ENCODE measurements around the gene SPN. TPM values are rescaled to one million over a fixed set of nuclear protein-coding genes. Genes with fewer than 3 reads are reported as not detected.
"Not testable (repeated sequence)": the region's sequence is repeated elsewhere in the genome, so short reads cannot be mapped to it uniquely, and the experiment has no call there.

SPN gene
- not detected in 2 replicates for total RNA-seq (2022)
- Bru-seq, nascent RNA: percentile 5 among the genes with signal in this experiment
- percentile 6 among the genes with signal in this experiment for BruChase-seq, experiment 1, labeled RNA remaining after a 2-hour chase
- percentile 10 among the genes with signal in this experiment for BruChase-seq, experiment 2, labeled RNA remaining after a 6-hour chase
- long read RNA-seq: 0 reads

- no peaks in the 10 kb centered on the region for H3K9me3 ChIP-seq
- ChIA-PET POLR2A (no interaction called here), CTCF (interaction anchor here (0.6 kb wide), 1 partner anchor 54 kb away, joined by 6 read pairs; no protein-coding TSS in a partner anchor)
- H3K4me3 Mint-ChIP-seq (ENCODE audit: unreplicated experiment): no peak within 1 kb of the TSS
- H3K4me1 ChIP-seq: peaks cover 5% of the 10 kb centered on the region; the same call in 1 of the 2 replicates
- DNase-seq: no peak
- intact Hi-C loops (cut with micrococcal nuclease; ENCODE audit: unreplicated experiment): no loop called here
- H3K36me3 ChIP-seq (ENCODE audit: control insufficient read depth, insufficient read depth, low read length): no peaks in the 10 kb centered on the region
- no peak within 1 kb of the TSS for H3K4me3 ChIP-seq (ENCODE audit: low read depth, low read length)
- peaks cover 15% of the 10 kb centered on the region for H3K4me1 Mint-ChIP-seq (ENCODE audit: low read depth, unreplicated experiment)
- H3K27me3 Mint-ChIP-seq (ENCODE audit: insufficient read depth, unreplicated experiment): no peaks in the 10 kb centered on the region
- no TSS peak for BruUV-seq (replicated peaks)
- H3K36me3 Mint-ChIP-seq (ENCODE audit: insufficient read depth, unreplicated experiment): no peaks in the 10 kb centered on the region
- H3K27me3 ChIP-seq (replicated peaks; ENCODE audit: control insufficient read depth, insufficient read depth, low read length): no peaks in the 10 kb centered on the region
- H3K27ac Mint-ChIP-seq (ENCODE audit: unreplicated experiment): no peak within 1 kb of the TSS
- no peaks in the 10 kb centered on the region for H3K9me3 Mint-ChIP-seq (ENCODE audit: unreplicated experiment)
- no peak for TF ChIP-seq CTCF (IDR thresholded peaks at IDR 0.05; ENCODE audit: insufficient read depth in 1 of 2, low read depth in 1 of 2, low read length in 1 of 2, severe bottlenecking in 1 of 2, unreplicated experiment in 1 of 2)
Observed at GRCh38 chr16:29663016-29663806, at the start of gene SPN. TSS of gene SPN (plus strand) at chr16:29663247. CDS start at chr16:29663729, 482 bp downstream.

GRCh38 chr16:29613307-29614057, 49.6 kb upstream of the SPN start:
- H3K27me3 ChIP-seq (replicated peaks; ENCODE audit: control insufficient read depth, insufficient read depth, low read length); CTCF ChIA-PET; H3K27me3 Mint-ChIP-seq (ENCODE audit: insufficient read depth, unreplicated experiment); H3K4me1 ChIP-seq; H3K9me3 Mint-ChIP-seq (ENCODE audit: unreplicated experiment); H3K9me3 ChIP-seq; H3K36me3 ChIP-seq (ENCODE audit: control insufficient read depth, insufficient read depth, low read length); BruUV-seq (replicated peaks); intact Hi-C loops (cut with micrococcal nuclease; ENCODE audit: unreplicated experiment): not testable (repeated sequence)
- Mint-ChIP-seq H3K4me3 (ENCODE audit: unreplicated experiment) (peak overlapping the region; percentile 70), H3K27ac (ENCODE audit: unreplicated experiment) (peak overlapping the region; percentile 8), H3K4me1 (ENCODE audit: low read depth, unreplicated experiment) (peaks cover 13% of the 10 kb centered on the region), H3K36me3 (ENCODE audit: insufficient read depth, unreplicated experiment) (peaks cover 27% of the 10 kb centered on the region)
- POLR2A ChIA-PET: interaction anchor here (0.6 to 3.2 kb wide), 3 partner anchors 14 to 547 kb away, joined by 5 to 12 read pairs (median 7); partner anchors contain the start of gene QPRT
- peak overlapping the region; percentile 90 for H3K4me3 ChIP-seq (ENCODE audit: low read depth, low read length)
- peak; percentile 90 to 95 for DNase-seq

- DNase-seq: peak; percentile 94 to 97
- CTCF ChIA-PET: not testable (repeated sequence)
- POLR2A ChIA-PET: interaction anchor here (3.2 kb wide), 1 partner anchor 64 kb away, joined by 12 read pairs; the partner anchor contains the start of gene QPRT
Observed at GRCh38 chr16:29614691-29615314, 48.2 kb upstream of the SPN start.

GRCh38 chr16:29616127-29616526, 46.9 kb upstream of the SPN start:
- H3K9me3 Mint-ChIP-seq (ENCODE audit: unreplicated experiment): not testable (repeated sequence)
- peak overlapping the region; percentile 88 for H3K27ac Mint-ChIP-seq (ENCODE audit: unreplicated experiment)

More at GRCh38 chr16:29614691-29615314, 48.2 kb upstream of the SPN start:
- TF ChIP-seq CTCF (IDR thresholded peaks at IDR 0.05; ENCODE audit: insufficient read depth in 1 of 2, low read depth in 1 of 2, low read length in 1 of 2, severe bottlenecking in 1 of 2, unreplicated experiment in 1 of 2): peak in 1 of 2 experiments; percentile 10
- H3K36me3 ChIP-seq (ENCODE audit: control insufficient read depth, insufficient read depth, low read length); H3K27me3 ChIP-seq (replicated peaks; ENCODE audit: control insufficient read depth, insufficient read depth, low read length); H3K9me3 Mint-ChIP-seq (ENCODE audit: unreplicated experiment); intact Hi-C loops (cut with micrococcal nuclease; ENCODE audit: unreplicated experiment); H3K4me1 ChIP-seq; H3K4me1 Mint-ChIP-seq (ENCODE audit: low read depth, unreplicated experiment); BruUV-seq (replicated peaks); H3K4me3 ChIP-seq (ENCODE audit: low read depth, low read length); H3K27me3 Mint-ChIP-seq (ENCODE audit: insufficient read depth, unreplicated experiment); H3K9me3 ChIP-seq: not testable (repeated sequence)
- H3K4me3 Mint-ChIP-seq (ENCODE audit: unreplicated experiment): peak overlapping the region; percentile 60
- H3K36me3 Mint-ChIP-seq (ENCODE audit: insufficient read depth, unreplicated experiment): peaks cover 23% of the 10 kb centered on the region
- H3K27ac Mint-ChIP-seq (ENCODE audit: unreplicated experiment): peak overlapping the region; percentile 88

GRCh38 chr16:29620591-29620990, 42.5 kb upstream of the SPN start:
- H3K9me3 Mint-ChIP-seq (ENCODE audit: unreplicated experiment); H3K36me3 ChIP-seq (ENCODE audit: control insufficient read depth, insufficient read depth, low read length); intact Hi-C loops (cut with micrococcal nuclease; ENCODE audit: unreplicated experiment); H3K4me1 Mint-ChIP-seq (ENCODE audit: low read depth, unreplicated experiment); H3K4me3 Mint-ChIP-seq (ENCODE audit: unreplicated experiment); H3K36me3 Mint-ChIP-seq (ENCODE audit: insufficient read depth, unreplicated experiment); CTCF ChIA-PET; BruUV-seq (replicated peaks); H3K27me3 Mint-ChIP-seq (ENCODE audit: insufficient read depth, unreplicated experiment); H3K4me3 ChIP-seq (ENCODE audit: low read depth, low read length); POLR2A ChIA-PET; H3K4me1 ChIP-seq; H3K27me3 ChIP-seq (replicated peaks; ENCODE audit: control insufficient read depth, insufficient read depth, low read length); H3K27ac Mint-ChIP-seq (ENCODE audit: unreplicated experiment); H3K9me3 ChIP-seq: not testable (repeated sequence)
- DNase-seq: peak in 1 of 2 experiments; percentile 24

More at GRCh38 chr16:29616127-29616526, 46.9 kb upstream of the SPN start:
- Mint-ChIP-seq H3K36me3 (ENCODE audit: insufficient read depth, unreplicated experiment) (peaks cover 21% of the 10 kb centered on the region), H3K4me3 (ENCODE audit: unreplicated experiment) (peak overlapping the region; percentile 57)
- H3K4me1 Mint-ChIP-seq (ENCODE audit: low read depth, unreplicated experiment); H3K27me3 ChIP-seq (replicated peaks; ENCODE audit: control insufficient read depth, insufficient read depth, low read length); DNase-seq; H3K9me3 ChIP-seq; POLR2A ChIA-PET; H3K4me1 ChIP-seq; H3K36me3 ChIP-seq (ENCODE audit: control insufficient read depth, insufficient read depth, low read length); CTCF ChIA-PET; BruUV-seq (replicated peaks); H3K27me3 Mint-ChIP-seq (ENCODE audit: insufficient read depth, unreplicated experiment); intact Hi-C loops (cut with micrococcal nuclease; ENCODE audit: unreplicated experiment); H3K4me3 ChIP-seq (ENCODE audit: low read depth, low read length): not testable (repeated sequence)
